HG02884 (cell line): Measurements from ENCODE around the gene CD40.

Experiments used
- ATAC-seq: cut with Tn5 transposase; IDR thresholded peaks from one replicate; pipeline ENCODE4 v1.9.1; 2021; ENCODE audit warnings: mild to moderate bottlenecking, moderate library complexity; ENCODE audit not compliant: unreplicated experiment

CD40 gene

GRCh38 chr20:46121184-46121930, 3.2 kb downstream of the CD40 start:
- no peak for ATAC-seq

DNA sequence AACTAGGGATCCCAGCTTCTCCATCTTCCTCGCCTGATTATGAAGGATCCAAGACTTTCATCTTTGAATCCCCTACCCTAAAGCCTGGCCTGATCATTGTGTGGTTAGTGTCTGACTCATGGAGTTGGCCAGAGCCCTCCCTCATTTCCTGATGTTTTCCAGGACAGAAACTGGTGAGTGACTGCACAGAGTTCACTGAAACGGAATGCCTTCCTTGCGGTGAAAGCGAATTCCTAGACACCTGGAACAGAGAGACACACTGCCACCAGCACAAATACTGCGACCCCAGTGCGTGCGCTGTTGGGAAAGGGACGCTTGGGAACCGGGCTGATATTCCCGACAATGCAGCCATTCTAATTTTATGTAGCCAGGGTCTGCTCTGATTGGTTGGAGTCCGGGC, 4.0 kb downstream of the CD40 start:
- ATAC-seq, result no peak

- no peak for ATAC-seq
These were observed 4.7 kb downstream of the CD40 start for GRCh38 chr20:46122516-46123481.

DNA sequence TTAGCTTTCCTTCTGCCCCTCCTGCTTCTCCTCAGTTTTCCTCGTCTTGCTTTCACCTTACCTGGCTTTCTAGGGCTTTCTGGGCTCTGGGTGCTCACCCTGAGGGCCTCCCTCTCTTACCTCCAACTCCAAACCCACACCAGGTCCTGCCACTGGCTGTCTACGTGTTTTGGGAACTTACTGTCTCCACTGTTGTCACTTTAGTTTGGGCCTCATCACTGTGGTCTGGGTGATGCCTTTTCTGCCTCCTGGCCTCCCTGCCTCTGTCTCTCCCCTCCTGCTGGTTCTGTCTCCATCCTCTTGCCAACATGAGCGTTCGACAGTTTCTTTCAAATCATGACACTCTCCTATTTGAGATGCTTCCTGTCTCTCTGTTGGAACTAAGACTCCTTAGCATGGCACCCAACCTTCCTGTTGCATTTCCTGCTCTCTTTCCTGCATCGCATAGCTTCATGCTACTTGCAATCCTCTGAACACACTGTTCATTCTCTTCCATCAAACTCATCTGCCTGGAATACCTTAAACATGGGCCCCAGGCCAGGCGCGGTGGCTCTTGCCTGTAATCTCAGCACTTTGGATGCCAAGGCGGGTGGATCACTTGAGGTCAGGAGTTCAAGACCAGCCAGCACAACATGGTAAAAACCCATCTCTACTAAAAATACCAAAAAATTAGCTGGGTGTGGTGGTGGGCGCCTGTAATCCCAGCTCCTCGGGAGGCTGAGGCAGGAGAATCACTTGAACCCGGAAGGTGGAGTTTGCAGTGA, 5.5 kb downstream of the CD40 start:
- ATAC-seq, result no peak

DNA sequence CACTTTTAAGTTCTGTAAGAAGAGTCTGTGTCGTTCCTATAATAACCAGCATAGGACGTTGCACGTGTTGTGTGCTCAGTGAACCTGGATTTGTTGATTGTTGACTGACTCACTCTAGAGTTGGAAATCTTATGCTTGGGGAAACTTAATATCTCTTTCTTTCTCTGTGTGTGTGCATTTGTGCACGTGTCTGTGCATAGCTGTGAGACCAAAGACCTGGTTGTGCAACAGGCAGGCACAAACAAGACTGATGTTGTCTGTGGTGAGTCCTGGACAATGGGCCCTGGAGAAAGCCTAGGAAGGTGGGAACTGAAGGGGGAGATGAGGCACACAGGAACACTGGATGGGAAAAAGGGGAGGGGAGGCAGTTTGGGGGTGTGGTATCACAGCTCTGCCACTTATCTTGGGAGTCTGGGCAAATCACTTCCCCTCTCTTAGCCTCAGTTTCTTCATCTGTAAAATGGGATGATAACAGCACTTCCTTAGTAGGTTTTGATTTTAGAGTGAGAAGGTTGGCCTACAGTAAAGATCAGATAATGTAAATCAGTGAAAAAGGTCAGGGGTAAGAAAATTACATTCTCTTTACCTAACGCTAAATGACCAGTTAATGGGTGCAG, 8.4 kb downstream of the CD40 start:
- ATAC-seq, result no peak

DNA sequence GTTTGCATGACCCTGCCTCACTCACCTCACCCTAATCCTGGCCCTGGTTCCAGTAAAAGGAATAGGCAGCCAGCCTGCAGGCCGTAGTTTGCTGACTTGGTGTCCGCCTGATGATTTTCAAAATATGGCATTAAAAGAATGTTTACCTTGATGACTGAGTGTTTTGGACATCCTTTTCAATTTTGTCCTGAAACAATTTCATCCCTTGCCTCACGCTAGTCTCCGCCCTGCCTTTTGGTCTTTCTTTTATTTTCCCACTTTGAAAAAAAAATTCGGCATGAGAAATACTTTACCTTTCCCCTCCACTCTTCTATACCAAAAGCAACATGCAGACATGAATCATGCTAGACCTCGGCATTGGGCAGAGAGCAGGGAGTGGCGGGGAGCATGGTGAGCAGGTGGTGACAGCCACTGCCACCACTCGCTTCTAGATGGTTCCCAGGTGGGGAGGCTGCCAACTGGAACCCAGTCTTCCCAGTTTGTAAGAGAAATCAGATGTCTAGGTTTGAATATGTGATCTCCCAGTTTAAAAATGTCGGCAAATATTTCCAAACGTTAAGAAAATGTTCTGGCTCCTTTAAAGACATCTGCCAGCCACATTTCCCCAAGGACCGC, 9.4 kb downstream of the CD40 start:
- ATAC-seq, result no peak

DNA sequence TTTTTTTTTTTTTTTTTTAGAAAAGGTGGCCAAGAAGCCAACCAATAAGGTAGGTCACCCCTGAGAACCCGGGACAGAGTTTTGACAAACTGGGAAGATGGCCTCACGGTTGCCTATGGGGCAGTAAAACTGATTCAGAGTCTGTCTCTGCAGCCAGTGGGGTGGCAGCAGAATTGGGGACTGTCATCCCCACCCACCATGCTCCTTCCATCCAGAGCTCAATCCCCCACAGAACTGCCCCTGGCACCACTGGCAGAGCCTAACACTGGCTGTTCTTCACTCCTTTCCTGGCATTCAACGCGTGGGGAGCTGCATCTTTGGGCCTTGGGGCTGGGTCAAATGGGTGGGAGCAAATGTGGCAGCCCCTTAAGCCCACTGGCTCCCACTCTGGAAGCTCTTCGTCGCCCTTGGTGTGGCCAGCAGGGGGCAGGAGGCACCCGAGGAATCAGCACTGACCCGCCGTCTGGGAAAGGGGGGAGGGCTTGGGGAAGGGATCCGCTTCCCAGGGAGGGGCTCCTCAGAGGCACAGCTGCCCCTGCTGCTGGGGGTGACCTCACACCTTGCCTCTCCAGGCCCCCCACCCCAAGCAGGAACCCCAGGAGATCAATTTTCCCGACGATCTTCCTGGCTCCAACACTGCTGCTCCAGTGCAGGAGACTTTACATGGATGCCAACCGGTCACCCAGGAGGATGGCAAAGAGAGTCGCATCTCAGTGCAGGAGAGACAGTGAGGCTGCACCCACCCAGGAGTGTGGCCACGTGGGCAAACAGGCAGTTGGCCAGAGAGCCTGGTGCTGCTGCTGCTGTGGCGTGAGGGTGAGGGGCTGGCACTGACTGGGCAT, 10.4 kb downstream of the CD40 start:
- no peak for ATAC-seq

DNA sequence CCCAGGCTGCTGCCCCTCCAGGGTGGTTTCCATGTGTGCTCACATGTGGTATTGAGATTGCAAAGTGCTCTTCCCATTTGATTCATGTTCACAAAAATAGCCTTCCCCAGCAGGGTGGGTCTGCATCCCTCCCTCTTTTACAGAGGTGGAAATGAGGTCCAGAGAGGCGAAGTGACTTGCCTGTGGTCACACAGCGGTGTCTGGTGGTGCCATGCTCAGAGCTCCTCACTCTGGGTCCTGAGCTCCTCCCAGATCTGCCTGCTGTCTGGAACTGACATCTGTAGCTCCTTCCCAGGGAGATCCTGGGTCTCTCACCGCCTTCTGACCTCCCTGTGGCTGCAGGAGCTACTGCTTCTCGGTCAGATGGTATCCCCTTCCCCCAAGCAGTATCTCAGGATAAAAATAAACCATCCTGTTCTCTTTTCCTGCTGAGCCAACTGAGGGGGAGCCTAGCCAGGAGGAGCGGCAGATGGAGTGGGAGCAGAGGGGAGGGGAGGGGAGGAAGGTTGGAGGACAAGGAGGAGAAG, 11.9 kb downstream of the CD40 start:
- no peak for ATAC-seq

- ATAC-seq, result no peak
These were observed 12.4 kb downstream of the CD40 start for GRCh38 chr20:46130534-46130933.

- ATAC-seq, result no peak
These were observed 13.3 kb downstream of the CD40 start for GRCh38 chr20:46131396-46131795.

DNA sequence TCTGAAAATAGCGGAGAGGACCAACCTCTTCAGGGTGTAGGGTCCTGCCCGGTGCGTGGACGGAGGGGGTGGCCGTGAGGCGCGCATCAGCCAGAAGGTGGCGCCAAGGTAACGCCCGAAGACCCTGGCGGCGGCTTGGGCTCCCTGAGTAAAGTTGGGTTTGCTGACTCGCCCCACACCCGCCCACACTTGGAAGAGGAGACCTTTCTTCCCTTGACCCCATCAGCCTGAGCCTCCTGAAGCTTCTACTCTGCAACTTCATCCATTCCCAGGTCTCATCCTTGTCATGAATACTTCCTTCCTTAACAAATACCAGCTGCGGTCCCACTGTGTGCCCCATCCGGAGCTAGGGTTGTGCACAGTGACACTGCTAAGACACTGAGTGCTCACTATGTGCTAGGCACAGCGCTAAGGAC, 14.6 kb downstream of the CD40 start:
- ATAC-seq, result peak; percentile 51

GRCh38 chr20:46133886-46134654, 16.0 kb downstream of the CD40 start:
- ATAC-seq, result no peak

- ATAC-seq, result no peak
These were observed 16.6 kb downstream of the CD40 start for GRCh38 chr20:46134716-46135115.

GRCh38 chr20:46135856-46136633, 17.9 kb downstream of the CD40 start:
- ATAC-seq, result no peak

DNA sequence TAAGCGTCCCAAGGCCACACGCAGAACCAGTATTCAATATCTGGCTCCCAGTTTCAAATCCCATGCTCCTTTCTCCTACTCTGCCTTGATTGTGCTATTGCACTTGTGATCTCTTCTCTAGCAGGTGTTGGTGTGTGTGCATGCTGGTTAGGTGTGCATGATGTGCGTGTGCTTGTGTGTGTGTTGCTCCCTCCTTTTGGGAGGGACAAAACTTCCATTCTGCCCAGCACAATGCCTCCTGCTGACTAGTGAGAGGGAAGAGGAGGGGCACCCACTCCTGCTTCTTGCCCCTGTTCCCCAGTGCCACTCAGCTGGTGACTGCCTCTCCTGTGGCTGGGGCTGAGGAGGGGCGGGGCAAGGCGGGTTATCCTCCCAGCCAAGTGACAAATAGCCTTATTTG, 19.7 kb downstream of the CD40 start:
- ATAC-seq, result no peak

- ATAC-seq, result no peak
These were observed 21.3 kb downstream of the CD40 start for GRCh38 chr20:46139266-46139889.

GRCh38 chr20:46139908-46140482, 21.9 kb downstream of the CD40 start:
- no peak for ATAC-seq
